ENCODE results near the gene OAF.

The OAF gene

DNA sequence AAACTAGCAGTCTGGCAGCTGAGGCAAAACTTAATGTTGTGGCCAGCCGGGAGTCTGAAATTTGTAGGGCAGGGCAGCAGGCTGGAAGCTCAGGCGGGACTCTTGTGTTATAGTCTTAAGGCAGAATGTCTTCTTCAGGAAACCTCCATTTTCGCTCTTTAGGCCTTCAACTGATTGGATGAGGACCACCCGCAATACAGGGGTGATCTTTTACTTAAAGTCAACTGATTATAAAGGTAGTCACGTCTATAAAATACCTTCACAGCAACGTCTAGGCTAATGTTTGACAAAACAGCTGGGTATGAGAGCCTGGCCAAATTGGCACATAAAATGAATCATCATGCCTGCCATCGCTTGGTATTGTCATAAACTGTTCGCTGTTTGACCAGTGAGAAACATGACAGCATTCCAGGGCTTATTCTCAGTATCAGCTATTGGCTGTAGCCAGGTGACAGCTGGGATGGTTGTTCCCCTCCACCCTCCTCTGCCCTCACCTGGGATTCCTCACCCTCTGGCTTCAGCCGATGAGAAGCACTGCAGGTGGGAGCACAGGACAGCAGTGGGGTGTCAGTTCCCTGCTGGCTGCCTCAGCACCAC lies 22.5 kb downstream of the OAF start:
- H3K4me3 ChIP-seq (ENCODE audit: low read depth, low read length) = no peak overlapping the region
- DNase-seq = no peak
- H3K36me3 ChIP-seq (replicated peaks) = no peaks in the 10 kb centered on the region
- peaks cover 3% of the 10 kb centered on the region for H3K27me3 ChIP-seq (replicated peaks)
- TF ChIP-seq, protein P1, sequence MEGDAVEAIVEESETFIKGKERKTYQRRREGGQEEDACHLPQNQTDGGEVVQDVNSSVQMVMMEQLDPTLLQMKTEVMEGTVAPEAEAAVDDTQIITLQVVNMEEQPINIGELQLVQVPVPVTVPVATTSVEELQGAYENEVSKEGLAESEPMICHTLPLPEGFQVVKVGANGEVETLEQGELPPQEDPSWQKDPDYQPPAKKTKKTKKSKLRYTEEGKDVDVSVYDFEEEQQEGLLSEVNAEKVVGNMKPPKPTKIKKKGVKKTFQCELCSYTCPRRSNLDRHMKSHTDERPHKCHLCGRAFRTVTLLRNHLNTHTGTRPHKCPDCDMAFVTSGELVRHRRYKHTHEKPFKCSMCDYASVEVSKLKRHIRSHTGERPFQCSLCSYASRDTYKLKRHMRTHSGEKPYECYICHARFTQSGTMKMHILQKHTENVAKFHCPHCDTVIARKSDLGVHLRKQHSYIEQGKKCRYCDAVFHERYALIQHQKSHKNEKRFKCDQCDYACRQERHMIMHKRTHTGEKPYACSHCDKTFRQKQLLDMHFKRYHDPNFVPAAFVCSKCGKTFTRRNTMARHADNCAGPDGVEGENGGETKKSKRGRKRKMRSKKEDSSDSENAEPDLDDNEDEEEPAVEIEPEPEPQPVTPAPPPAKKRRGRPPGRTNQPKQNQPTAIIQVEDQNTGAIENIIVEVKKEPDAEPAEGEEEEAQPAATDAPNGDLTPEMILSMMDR (IDR thresholded peaks at IDR 0.05; ENCODE audit: low read depth, low read length, missing control alignments) = no peak
- H3K27ac ChIP-seq = no peak overlapping the region
- in situ Hi-C loops (cut with HindIII; ENCODE audit: low pct_ligation_motif_present, low sequenced_read_pairs) = no loop called here

DNA sequence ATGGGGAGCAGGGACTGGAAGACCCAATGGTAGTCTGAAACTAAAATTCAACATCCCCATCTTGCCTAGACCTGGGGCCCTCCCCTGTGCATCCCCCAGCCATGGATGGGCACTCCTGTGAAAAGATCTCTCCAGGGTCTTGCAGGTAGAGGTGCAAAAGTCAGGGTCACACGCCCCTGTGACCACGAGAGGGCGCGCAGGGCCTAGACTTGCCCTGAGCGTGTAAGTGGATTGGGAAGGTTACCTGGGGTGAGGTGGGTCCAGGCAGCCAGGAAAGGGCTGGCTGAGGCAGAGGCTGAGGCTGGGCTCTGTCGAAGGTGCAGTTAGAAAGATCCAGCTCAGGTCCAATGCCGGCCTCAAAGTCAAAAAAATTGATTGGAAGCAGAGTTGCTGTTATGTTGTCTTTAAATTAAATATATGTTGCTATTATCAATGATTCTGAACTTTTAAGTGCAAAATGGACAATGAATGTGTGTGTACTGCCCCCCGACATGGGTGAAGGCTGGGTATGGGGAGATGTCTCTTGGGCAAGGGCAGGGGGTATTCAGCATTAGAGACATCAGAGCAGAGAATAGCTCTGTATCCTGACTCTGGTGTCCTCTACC lies 24.3 kb downstream of the OAF start:
- Histone ChIP-seq H3K27me3 (replicated peaks) (peaks cover 18% of the 10 kb centered on the region), H3K4me3 (ENCODE audit: low read depth, low read length) (no peak overlapping the region), H3K36me3 (replicated peaks) (no peaks in the 10 kb centered on the region), H3K27ac (no peak overlapping the region)
- in situ Hi-C loops (cut with HindIII; ENCODE audit: low pct_ligation_motif_present, low sequenced_read_pairs) = no loop called here
- TF ChIP-seq, protein P1 (IDR thresholded peaks at IDR 0.05; ENCODE audit: low read depth, low read length, missing control alignments) = peak; percentile 85
- DNase-seq = no peak

GRCh38 chr11:120236169-120237107 lies 25.6 kb downstream of the OAF start:
- DNase-seq = no peak
- H3K27ac ChIP-seq = no peak overlapping the region
- in situ Hi-C loops (cut with HindIII; ENCODE audit: low pct_ligation_motif_present, low sequenced_read_pairs) = no loop called here
- H3K27me3 ChIP-seq (replicated peaks) = peaks cover 26% of the 10 kb centered on the region
- TF ChIP-seq, protein P1 (IDR thresholded peaks at IDR 0.05; ENCODE audit: low read depth, low read length, missing control alignments) = no peak
- H3K36me3 ChIP-seq (replicated peaks) = no peaks in the 10 kb centered on the region
- H3K4me3 ChIP-seq (ENCODE audit: low read depth, low read length) = no peak overlapping the region

- DNase-seq = no peak
- Histone ChIP-seq H3K27ac (no peak overlapping the region), H3K4me3 (ENCODE audit: low read depth, low read length) (no peak overlapping the region), H3K36me3 (replicated peaks) (no peaks in the 10 kb centered on the region), H3K27me3 (replicated peaks) (peaks cover 34% of the 10 kb centered on the region)
- TF ChIP-seq, protein P1 (IDR thresholded peaks at IDR 0.05; ENCODE audit: low read depth, low read length, missing control alignments) = no peak
- in situ Hi-C loops (cut with HindIII; ENCODE audit: low pct_ligation_motif_present, low sequenced_read_pairs) = no loop called here
Measured at GRCh38 chr11:120238968-120239620, 28.3 kb downstream of the OAF start.

DNA sequence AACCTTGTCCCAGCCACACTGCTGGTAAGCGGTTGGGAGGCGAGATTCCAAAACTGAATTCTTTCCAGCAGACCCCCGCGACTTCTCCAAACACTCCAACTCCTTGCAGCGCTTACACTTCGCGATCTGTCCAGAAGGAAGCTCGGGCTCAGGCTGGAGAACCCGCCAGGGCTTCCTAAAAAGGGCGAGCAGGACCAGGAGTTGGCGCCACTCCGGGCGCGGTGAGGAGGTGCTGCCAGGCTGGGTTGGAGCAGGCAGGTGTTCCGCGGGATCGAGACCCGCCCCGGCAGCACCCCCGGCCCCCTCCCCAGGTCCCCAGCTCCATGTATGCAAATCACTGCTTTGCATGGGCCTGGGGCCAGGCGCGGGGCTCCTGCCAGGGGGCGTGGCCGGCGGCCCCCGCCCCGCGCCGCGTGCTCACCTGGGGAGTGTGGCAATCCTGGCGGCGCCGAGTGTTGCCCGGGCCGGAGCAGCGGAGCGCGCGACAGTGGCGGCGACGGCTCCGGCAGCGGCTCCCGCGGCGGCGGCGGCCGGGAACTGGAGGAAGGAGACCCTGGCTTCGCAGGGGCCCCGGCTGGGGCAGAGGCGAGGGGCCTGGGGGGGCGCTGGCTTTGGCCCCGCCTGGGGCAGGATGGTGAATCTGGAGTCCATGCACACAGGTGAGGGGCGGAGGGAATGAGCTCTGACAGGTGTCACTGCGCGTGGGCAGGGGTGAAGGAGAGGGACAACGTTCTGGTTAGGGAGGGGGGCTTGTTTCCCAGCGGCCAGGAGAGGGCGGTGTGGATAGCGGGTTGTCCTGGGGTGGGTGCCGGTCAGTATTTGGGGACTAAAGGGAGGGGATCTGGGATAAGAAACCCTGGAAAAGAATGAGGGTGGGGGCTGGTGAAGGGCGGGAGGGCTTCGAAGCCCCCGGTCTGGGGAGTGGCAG lies 29.1 kb downstream of the OAF start, which contains the start of gene POU2F3:
Gene POU2F3, plus strand, starts transcription at position 428 of the 928 bp plus-strand sequence. Its CDS starts 204 bp downstream, at position 632.
- in situ Hi-C loops (cut with HindIII; ENCODE audit: low pct_ligation_motif_present, low sequenced_read_pairs) = no loop called here
- H3K27ac ChIP-seq = no peak within 1 kb of the TSS
- no peak for DNase-seq
- H3K27me3 ChIP-seq (replicated peaks) = peaks cover 37% of the 10 kb centered on the region
- no peak within 1 kb of the TSS for H3K4me3 ChIP-seq (ENCODE audit: low read depth, low read length)
- H3K36me3 ChIP-seq (replicated peaks) = no peaks in the 10 kb centered on the region
- TF ChIP-seq, protein P1 (IDR thresholded peaks at IDR 0.05; ENCODE audit: low read depth, low read length, missing control alignments) = peak; percentile 47
